Endothelial cell of umbilical vein (primary cell): Measurements from ENCODE around the gene GALNT10. TPM values are rescaled to one million over a fixed set of nuclear protein-coding genes. Genes with fewer than 3 reads are reported as not detected.

Experiments used
- BruUV-seq: library from RNA; stranded (reverse); fragments of 400-500 nt; replicated peaks from 2 replicates; lab custom pipeline; 2021; lab: Mats Ljungman, UMichigan
- CTCF ChIA-PET: fragments of 300-600, 350-600 bp; sonication (Branson Sonifier 250); formaldehyde crosslinking; loops from one replicate; lab custom pipeline; 2021; ENCODE audit warnings: antibody characterized with exemption, inconsistent platforms; lab: Charles Lee
- POLR2A ChIA-PET: fragments of 300-600, 350-600 bp; sonication (Branson Sonifier 250); formaldehyde crosslinking; loops from one replicate; lab custom pipeline; 2021; ENCODE audit warnings: antibody characterized with exemption, inconsistent platforms; lab: Charles Lee
- DNase-seq: peaks from one replicate; pipeline ENCODE4 v3.0.0-alpha.2; 2011; ENCODE audit warnings: low read depth, low spot score
- FAIRE-seq: peaks from 2 replicates; lab custom pipeline; 2011; peaks lifted over from hg19 to GRCh38; lab: Jason Lieb, UNC
- H2AFZ ChIP-seq: 2 replicates; pipeline ENCODE4 v1.6.0; 2012; ENCODE audit warnings: low read depth, low read length, control low read depth, inconsistent platforms
- H3K27ac ChIP-seq: 2 replicates; pipeline ENCODE4 v1.5.1; 2011; ENCODE audit warnings: low read depth, mild to moderate bottlenecking, control low read depth, low read length, moderate library complexity; ENCODE audit not compliant: insufficient read depth
- H3K27me3 ChIP-seq, 2 experiments: 2 replicates each; pipeline versions ENCODE4 v1.6.0 to v1.6.1; 2011; ENCODE audit warnings: low read length in 2 of 2, mixed read lengths in 1 of 2; ENCODE audit not compliant: control insufficient read depth in 2 of 2, insufficient read depth in 2 of 2
- H3K36me3 ChIP-seq, 2 experiments: 2 replicates in 1 of 2; 3 replicates in 1 of 2; pipeline ENCODE4 v1.5.1; 2011; ENCODE audit warnings: low read length in 2 of 2, mild to moderate bottlenecking in 1 of 2, moderate library complexity in 1 of 2; ENCODE audit not compliant: control insufficient read depth in 2 of 2, insufficient read depth in 2 of 2; ENCODE audit errors: extremely low read depth in 1 of 2
- H3K4me1 ChIP-seq: 3 replicates; pipeline ENCODE4 v1.5.1; 2011; ENCODE audit warnings: mild to moderate bottlenecking, low read length; ENCODE audit not compliant: control insufficient read depth, insufficient read depth; ENCODE audit errors: extremely low read depth
- H3K4me2 ChIP-seq: 2 replicates; pipeline ENCODE4 v1.6.1; 2011; ENCODE audit warnings: low read length, control low read depth, mixed read lengths; ENCODE audit not compliant: insufficient read depth
- H3K4me3 ChIP-seq, 3 experiments: fragments of 200-600 bp in 1 of 3; sonication (generic), shearing (Covaris generic) in 1 of 3; replicated peaks in 1 of 3; 2 replicates each; pipeline ENCODE4 v1.5.1; 2011 to 2016; ENCODE audit warnings: control low read depth in 3 of 3, low read length in 3 of 3, mild to moderate bottlenecking in 2 of 3, inconsistent platforms in 1 of 3, low read depth in 1 of 3, moderate library complexity in 1 of 3; ENCODE audit not compliant: insufficient read depth in 1 of 3
- H3K79me2 ChIP-seq: 2 replicates; pipeline ENCODE4 v1.6.0; 2012; ENCODE audit warnings: low read length, inconsistent platforms; ENCODE audit not compliant: control insufficient read depth, insufficient read depth
- H3K9ac ChIP-seq: replicated peaks from 2 replicates; pipeline ENCODE3; 2011; ENCODE audit warnings: low read length, control low read depth; ENCODE audit not compliant: insufficient read depth; ENCODE audit errors: extremely low read depth
- H3K9me1 ChIP-seq: replicated peaks from 3 replicates; pipeline ENCODE4 v1.6.0; 2011; ENCODE audit warnings: mild to moderate bottlenecking, low read length; ENCODE audit not compliant: control insufficient read depth, insufficient read depth; ENCODE audit errors: extremely low read depth
- H3K9me3 ChIP-seq: replicated peaks from 2 replicates; pipeline ENCODE4 v1.5.1; 2012; ENCODE audit warnings: low read length, inconsistent platforms; ENCODE audit not compliant: control insufficient read depth, insufficient read depth
- H4K20me1 ChIP-seq: replicated peaks from 2 replicates; pipeline ENCODE3; 2011; ENCODE audit warnings: mild to moderate bottlenecking, low read length; ENCODE audit not compliant: control insufficient read depth, insufficient read depth; ENCODE audit errors: extremely low read depth
- EZH2 ChIP-seq: IDR thresholded peaks from 2 replicates; pipeline ENCODE4 v1.6.1; 2012; ENCODE audit warnings: borderline replicate concordance, low read depth, mild to moderate bottlenecking, moderate library complexity, low read length, inconsistent platforms; ENCODE audit not compliant: severe bottlenecking
- FOS ChIP-seq: IDR thresholded peaks from 2 replicates; pipeline ENCODE4 v1.6.1; 2011; ENCODE audit warnings: mild to moderate bottlenecking, low read length, moderate library complexity, borderline replicate concordance; ENCODE audit not compliant: insufficient read depth
- GATA2 ChIP-seq: IDR thresholded peaks from 2 replicates; pipeline ENCODE4 v1.7.0; 2011; ENCODE audit warnings: low read depth, mild to moderate bottlenecking, moderate library complexity, mixed read lengths, low read length; ENCODE audit not compliant: insufficient read length, insufficient read depth
- JUN ChIP-seq: IDR thresholded peaks from 2 replicates; pipeline ENCODE4 v1.6.1; 2011; ENCODE audit warnings: borderline replicate concordance, low read depth; ENCODE audit not compliant: insufficient read length, insufficient read depth
- MYC ChIP-seq: IDR thresholded peaks from one replicate; pipeline ENCODE4 v1.6.1; 2011; ENCODE audit warnings: mild to moderate bottlenecking, low read depth, low read length
- POLR2A ChIP-seq: IDR thresholded peaks from 2 replicates; pipeline ENCODE4 v1.6.1; 2012; ENCODE audit warnings: low read depth, mild to moderate bottlenecking, control low read depth, low read length
- POLR2AphosphoS5 ChIP-seq: IDR thresholded peaks from 2 replicates; pipeline ENCODE4 v1.6.1; 2012; ENCODE audit warnings: low read depth, mild to moderate bottlenecking, control low read depth, low read length, moderate library complexity; ENCODE audit not compliant: insufficient read depth
- dilution Hi-C: fragments of 300-500 bp; cut with MboI; formaldehyde crosslinking; loops from one replicate; pipeline ENCODE4 v1.15.0; 2019; ENCODE audit warnings: low sequenced_read_pairs; ENCODE audit not compliant: extremely low pct_ligation_motif_present
- intact Hi-C: fragments of 100-400 bp; cut with micrococcal nuclease; formaldehyde crosslinking; loops from one replicate; pipeline ENCODE4 v1.10.0; 2022
- polyA plus RNA-seq, 4 experiments: library from polyadenylated mRNA; depleted of rRNA in 3 of 4; stranded (reverse) in 3 of 4; unstranded in 1 of 4; fragments of >200 nt; gene quantifications; 2 replicates each; pipeline versions ENCODE4 v1.2.1 to v1.2.3, GENCODE V29; 2011 to 2012; ENCODE audit warnings: missing spikeins in 1 of 4
- total RNA-seq: library from RNA; stranded (reverse); gene quantifications from 2 replicates; pipeline ENCODE4 v1.2.3, GENCODE V29; 2021
- TF ChIP-seq, protein P1 (sequence below), 2 donors: IDR thresholded peaks; 1 replicate in 1 of 2; 2 replicates in 1 of 2; pipeline ENCODE4 v1.5.1; 2011; ENCODE audit warnings: low read length in 2 of 2, mild to moderate bottlenecking in 2 of 2, moderate library complexity in 2 of 2, control low read depth in 1 of 2, inconsistent platforms in 1 of 2, low read depth in 1 of 2; ENCODE audit not compliant: insufficient read depth in 1 of 2; ENCODE audit errors: extremely low read depth in 1 of 2
- TF ChIP-seq, protein P2 (sequence below): IDR thresholded peaks from 2 replicates; pipeline ENCODE4 v1.6.1; 2011; ENCODE audit not compliant: insufficient read depth, insufficient read length

Gene GALNT10
- total and polyA plus RNA-seq, 2 donors (not counting 3 experiments of a cell fraction or from before 2014, with no cell fraction given) = 70.2 to 77.6 TPM

DNA sequence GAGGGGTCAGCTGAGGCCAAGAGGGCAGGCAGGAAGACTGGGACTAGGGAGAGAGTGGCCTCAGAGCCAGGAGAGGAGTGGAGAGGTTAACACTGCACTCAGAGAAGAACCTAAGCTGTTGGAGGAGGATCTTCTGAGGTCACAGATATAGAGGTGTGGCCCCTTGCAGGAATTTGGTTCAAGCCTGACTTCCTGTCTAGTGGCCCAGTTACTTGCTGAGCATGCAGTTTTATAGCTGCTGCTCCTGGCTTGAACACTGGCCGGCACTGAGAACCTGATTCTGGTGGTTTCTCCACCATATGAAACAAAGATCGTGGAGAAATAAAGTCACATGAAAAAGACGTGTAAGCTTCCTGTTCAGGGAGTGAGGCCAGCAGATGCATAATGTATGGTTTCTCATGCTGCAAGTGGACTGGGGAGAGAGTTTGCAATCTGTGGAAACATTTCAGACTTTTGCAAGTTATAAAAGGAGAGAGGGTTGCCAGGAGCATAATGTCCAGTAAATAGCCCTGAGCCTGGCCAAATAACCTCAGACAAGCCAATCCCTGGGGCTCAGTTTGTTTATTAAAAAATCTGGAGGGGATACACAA is 82.6 kb downstream of the GALNT10 start:
- no peak for DNase-seq
- FAIRE-seq = no peak
- BruUV-seq = no TSS peak

More for the DNA sequence above, 82.6 kb downstream of the GALNT10 start:
- Histone ChIP-seq H3K9ac (no peak overlapping the region), H3K4me2 (no peak overlapping the region), H3K36me3 (no peaks in the 10 kb centered on the region), H4K20me1 (no peaks in the 10 kb centered on the region), H3K9me3 (no peaks in the 10 kb centered on the region), H3K79me2 (no peaks in the 10 kb centered on the region), H3K4me3 (no peak overlapping the region), H2AFZ (no peak overlapping the region), H3K9me1 (no peaks in the 10 kb centered on the region), H3K27ac (no peak overlapping the region), H3K4me1 (peaks cover 1% of the 10 kb centered on the region), H3K27me3 (no peaks in the 10 kb centered on the region)
- dilution Hi-C loops = no loop called here
- TF ChIP-seq JUN (no peak), POLR2AphosphoS5 (no peak), FOS (no peak), GATA2 (no peak), POLR2A (no peak), EZH2 (no peak), MYC (no peak)
- TF ChIP-seq, protein P1, sequence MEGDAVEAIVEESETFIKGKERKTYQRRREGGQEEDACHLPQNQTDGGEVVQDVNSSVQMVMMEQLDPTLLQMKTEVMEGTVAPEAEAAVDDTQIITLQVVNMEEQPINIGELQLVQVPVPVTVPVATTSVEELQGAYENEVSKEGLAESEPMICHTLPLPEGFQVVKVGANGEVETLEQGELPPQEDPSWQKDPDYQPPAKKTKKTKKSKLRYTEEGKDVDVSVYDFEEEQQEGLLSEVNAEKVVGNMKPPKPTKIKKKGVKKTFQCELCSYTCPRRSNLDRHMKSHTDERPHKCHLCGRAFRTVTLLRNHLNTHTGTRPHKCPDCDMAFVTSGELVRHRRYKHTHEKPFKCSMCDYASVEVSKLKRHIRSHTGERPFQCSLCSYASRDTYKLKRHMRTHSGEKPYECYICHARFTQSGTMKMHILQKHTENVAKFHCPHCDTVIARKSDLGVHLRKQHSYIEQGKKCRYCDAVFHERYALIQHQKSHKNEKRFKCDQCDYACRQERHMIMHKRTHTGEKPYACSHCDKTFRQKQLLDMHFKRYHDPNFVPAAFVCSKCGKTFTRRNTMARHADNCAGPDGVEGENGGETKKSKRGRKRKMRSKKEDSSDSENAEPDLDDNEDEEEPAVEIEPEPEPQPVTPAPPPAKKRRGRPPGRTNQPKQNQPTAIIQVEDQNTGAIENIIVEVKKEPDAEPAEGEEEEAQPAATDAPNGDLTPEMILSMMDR (IDR thresholded peaks at IDR 0.05; ENCODE audit: extremely low read depth in 1 of 2, insufficient read depth in 1 of 2, low read depth in 1 of 2, low read length in 2 of 2) = no peak
- TF ChIP-seq, protein P2, sequence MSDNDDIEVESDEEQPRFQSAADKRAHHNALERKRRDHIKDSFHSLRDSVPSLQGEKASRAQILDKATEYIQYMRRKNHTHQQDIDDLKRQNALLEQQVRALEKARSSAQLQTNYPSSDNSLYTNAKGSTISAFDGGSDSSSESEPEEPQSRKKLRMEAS = no peak
- ChIA-PET POLR2A (no interaction called here), CTCF (interaction anchor here (0.8 to 1.3 kb wide), 3 partner anchors 9 to 13 kb away, joined by 3 read pairs; no protein-coding TSS in a partner anchor)
- intact Hi-C loops = no loop called here
